IMR-90 (cell line): ENCODE data around the gene USP10.

Source experiments
- CEBPB ChIP-seq: IDR thresholded peaks from 2 replicates; pipeline ENCODE4 v1.6.1; 2012; ENCODE audit warnings: low read depth, low read length, improper control_type of control experiment
- FOS ChIP-seq: fragments of 150-350 bp; IDR thresholded peaks from 2 replicates; pipeline ENCODE4 v1.6.1; 2016; ENCODE audit warnings: low read depth, low read length
- MAZ ChIP-seq: IDR thresholded peaks from 2 replicates; pipeline ENCODE4 v1.6.1; 2012; ENCODE audit warnings: low read depth, mild to moderate bottlenecking, low read length, improper control_type of control experiment, moderate library complexity, borderline replicate concordance
- MXI1 ChIP-seq: IDR thresholded peaks from 2 replicates; pipeline ENCODE4 v1.6.1; 2012; ENCODE audit warnings: low read depth, mild to moderate bottlenecking, low read length, moderate library complexity, borderline replicate concordance
- POLR2A ChIP-seq: IDR thresholded peaks from 2 replicates; pipeline ENCODE4 v1.6.1; 2012; ENCODE audit warnings: mild to moderate bottlenecking, low read depth, low read length
- RAD21 ChIP-seq: IDR thresholded peaks from 2 replicates; pipeline ENCODE4 v1.6.1; 2012; ENCODE audit warnings: low read length, improper control_type of control experiment
- RCOR1 ChIP-seq: IDR thresholded peaks from 2 replicates; pipeline ENCODE4 v1.6.1; 2012; ENCODE audit warnings: mild to moderate bottlenecking, low read length, improper control_type of control experiment; ENCODE audit not compliant: insufficient replicate concordance
- RFX5 ChIP-seq: IDR thresholded peaks from 2 replicates; pipeline ENCODE4 v1.8.0; 2012; ENCODE audit warnings: low read depth, mild to moderate bottlenecking, low read length, moderate library complexity
- SMC3 ChIP-seq: fragments of 150-350 bp; IDR thresholded peaks from 2 replicates; pipeline ENCODE4 v1.6.1; 2016; ENCODE audit warnings: low read depth, mild to moderate bottlenecking, antibody characterized with exemption, low read length, moderate library complexity
- TF ChIP-seq, protein P1 (sequence below): fragments of 150-350 bp; IDR thresholded peaks from 2 replicates; pipeline ENCODE4 v1.6.1; 2016; ENCODE audit warnings: low read depth, mild to moderate bottlenecking, low read length, moderate library complexity, borderline replicate concordance
- TF ChIP-seq, protein P2 (sequence below): conservative IDR thresholded peaks from 2 replicates; pipeline ENCODE4 v1.5.1; 2012; ENCODE audit warnings: mild to moderate bottlenecking, low read depth, low read length, improper control_type of control experiment
- TF ChIP-seq, protein P3 (sequence below): fragments of 150-350 bp; IDR thresholded peaks from 2 replicates; pipeline ENCODE4 v1.6.1; 2017; ENCODE audit warnings: mild to moderate bottlenecking, antibody characterized with exemption, low read length, low read depth

DNA sequence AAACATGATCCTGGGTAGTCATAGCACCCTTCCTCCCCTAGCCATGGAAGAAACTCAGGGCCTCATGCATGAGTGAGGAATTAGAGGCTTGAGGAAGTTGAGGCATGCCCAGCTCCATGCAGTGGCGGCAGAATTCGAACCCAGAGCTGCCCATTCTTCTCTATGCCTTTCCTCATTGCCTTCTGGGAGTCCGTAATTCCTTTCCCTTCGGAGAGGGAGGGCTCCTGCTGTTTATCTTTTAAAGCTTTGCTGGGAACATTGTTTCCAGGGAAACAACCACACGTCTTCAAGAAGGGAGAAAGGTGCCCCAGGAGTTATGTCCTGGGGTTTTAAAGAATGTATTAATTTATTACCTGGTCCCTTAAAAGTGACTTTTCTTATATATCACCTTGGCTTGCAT lies 128.5 kb downstream of the USP10 start:
- TF ChIP-seq, protein P1, sequence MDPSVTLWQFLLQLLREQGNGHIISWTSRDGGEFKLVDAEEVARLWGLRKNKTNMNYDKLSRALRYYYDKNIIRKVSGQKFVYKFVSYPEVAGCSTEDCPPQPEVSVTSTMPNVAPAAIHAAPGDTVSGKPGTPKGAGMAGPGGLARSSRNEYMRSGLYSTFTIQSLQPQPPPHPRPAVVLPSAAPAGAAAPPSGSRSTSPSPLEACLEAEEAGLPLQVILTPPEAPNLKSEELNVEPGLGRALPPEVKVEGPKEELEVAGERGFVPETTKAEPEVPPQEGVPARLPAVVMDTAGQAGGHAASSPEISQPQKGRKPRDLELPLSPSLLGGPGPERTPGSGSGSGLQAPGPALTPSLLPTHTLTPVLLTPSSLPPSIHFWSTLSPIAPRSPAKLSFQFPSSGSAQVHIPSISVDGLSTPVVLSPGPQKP, result no peak
- TF ChIP-seq, protein P2, sequence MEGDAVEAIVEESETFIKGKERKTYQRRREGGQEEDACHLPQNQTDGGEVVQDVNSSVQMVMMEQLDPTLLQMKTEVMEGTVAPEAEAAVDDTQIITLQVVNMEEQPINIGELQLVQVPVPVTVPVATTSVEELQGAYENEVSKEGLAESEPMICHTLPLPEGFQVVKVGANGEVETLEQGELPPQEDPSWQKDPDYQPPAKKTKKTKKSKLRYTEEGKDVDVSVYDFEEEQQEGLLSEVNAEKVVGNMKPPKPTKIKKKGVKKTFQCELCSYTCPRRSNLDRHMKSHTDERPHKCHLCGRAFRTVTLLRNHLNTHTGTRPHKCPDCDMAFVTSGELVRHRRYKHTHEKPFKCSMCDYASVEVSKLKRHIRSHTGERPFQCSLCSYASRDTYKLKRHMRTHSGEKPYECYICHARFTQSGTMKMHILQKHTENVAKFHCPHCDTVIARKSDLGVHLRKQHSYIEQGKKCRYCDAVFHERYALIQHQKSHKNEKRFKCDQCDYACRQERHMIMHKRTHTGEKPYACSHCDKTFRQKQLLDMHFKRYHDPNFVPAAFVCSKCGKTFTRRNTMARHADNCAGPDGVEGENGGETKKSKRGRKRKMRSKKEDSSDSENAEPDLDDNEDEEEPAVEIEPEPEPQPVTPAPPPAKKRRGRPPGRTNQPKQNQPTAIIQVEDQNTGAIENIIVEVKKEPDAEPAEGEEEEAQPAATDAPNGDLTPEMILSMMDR, result no peak
- TF ChIP-seq POLR2A (no peak; the same call in none of the 2 replicates), RCOR1 (no peak), CEBPB (no peak), SMC3 (no peak), MXI1 (no peak), RFX5 (no peak), FOS (no peak), MAZ (no peak), RAD21 (no peak)
- TF ChIP-seq, protein P3, sequence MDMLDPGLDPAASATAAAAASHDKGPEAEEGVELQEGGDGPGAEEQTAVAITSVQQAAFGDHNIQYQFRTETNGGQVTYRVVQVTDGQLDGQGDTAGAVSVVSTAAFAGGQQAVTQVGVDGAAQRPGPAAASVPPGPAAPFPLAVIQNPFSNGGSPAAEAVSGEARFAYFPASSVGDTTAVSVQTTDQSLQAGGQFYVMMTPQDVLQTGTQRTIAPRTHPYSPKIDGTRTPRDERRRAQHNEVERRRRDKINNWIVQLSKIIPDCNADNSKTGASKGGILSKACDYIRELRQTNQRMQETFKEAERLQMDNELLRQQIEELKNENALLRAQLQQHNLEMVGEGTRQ, result no peak
